ENCODE data around the gene EP400. TPM values are rescaled to one million over a fixed set of nuclear protein-coding genes. Genes with fewer than 3 reads are reported as not detected.
A peak's percentile ranks its signal among the peaks of the same experiment; 100 is the strongest.
"Not testable (repeated sequence)": the region's sequence is repeated elsewhere in the genome, so short reads cannot be mapped to it uniquely, and the experiment has no call there.

Gene EP400
- total RNA-seq, 1 donor from 2014 or later, result 55.2 TPM

DNA sequence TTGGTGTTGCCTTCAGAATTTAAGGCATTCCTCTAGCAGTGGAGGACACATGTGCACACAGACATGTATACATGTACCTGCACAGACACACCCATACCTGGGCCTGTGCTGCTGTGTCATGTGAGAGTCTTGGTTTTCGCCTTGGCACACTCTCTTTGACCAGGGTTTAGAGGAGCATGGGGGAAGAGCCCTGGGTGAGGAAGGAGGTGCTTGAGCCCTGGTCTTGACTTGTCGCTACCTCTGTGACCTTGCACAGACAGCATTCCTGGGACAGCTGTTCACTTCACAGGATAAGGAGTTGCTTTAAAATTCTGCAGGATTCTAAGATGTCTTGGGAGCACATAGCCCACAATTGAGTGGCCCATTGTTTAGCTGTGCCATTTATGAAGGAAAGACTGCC, 99.7 kb downstream of the EP400 start:
- peaks cover 46% of the 10 kb centered on the region for H3K36me3 Mint-ChIP-seq

DNA sequence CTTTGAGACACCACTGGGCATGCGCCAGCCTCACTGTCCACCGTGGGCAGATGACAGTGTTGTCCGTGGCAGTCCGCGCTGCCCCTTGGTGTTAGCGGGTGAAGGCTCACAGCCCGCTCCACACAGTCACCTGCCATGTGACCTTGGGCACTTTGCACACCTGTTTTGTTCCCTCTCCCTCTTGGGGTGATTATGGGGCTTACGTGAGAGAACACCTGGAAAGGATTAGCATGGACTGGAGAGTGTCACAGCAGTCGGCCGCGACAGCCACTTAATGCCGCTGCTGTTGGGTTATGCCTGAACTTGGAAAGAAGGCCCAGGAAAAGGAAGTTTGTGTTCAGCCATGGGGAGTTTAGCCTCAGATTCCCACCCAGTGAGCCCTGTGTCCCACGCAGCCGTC, 100.1 kb downstream of the EP400 start:
- H3K27ac Mint-ChIP-seq, result no peak overlapping the region
- H3K9me3 Mint-ChIP-seq, result no peaks in the 10 kb centered on the region
- H3K4me1 Mint-ChIP-seq (ENCODE audit: unreplicated experiment), result no peaks in the 10 kb centered on the region
- H3K4me3 Mint-ChIP-seq, result no peak overlapping the region
- no peak for DNase-seq (ENCODE audit: extremely low spot score, unreplicated experiment)
- peaks cover 46% of the 10 kb centered on the region for H3K36me3 Mint-ChIP-seq
- TF ChIP-seq, protein P1, sequence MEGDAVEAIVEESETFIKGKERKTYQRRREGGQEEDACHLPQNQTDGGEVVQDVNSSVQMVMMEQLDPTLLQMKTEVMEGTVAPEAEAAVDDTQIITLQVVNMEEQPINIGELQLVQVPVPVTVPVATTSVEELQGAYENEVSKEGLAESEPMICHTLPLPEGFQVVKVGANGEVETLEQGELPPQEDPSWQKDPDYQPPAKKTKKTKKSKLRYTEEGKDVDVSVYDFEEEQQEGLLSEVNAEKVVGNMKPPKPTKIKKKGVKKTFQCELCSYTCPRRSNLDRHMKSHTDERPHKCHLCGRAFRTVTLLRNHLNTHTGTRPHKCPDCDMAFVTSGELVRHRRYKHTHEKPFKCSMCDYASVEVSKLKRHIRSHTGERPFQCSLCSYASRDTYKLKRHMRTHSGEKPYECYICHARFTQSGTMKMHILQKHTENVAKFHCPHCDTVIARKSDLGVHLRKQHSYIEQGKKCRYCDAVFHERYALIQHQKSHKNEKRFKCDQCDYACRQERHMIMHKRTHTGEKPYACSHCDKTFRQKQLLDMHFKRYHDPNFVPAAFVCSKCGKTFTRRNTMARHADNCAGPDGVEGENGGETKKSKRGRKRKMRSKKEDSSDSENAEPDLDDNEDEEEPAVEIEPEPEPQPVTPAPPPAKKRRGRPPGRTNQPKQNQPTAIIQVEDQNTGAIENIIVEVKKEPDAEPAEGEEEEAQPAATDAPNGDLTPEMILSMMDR (conservative IDR thresholded peaks at IDR 0.05), result no peak
- no peaks in the 10 kb centered on the region for H3K27me3 Mint-ChIP-seq

More for the DNA sequence above, 99.7 kb downstream of the EP400 start:
- Mint-ChIP-seq H3K9me3 (no peaks in the 10 kb centered on the region), H3K4me1 (ENCODE audit: unreplicated experiment) (no peaks in the 10 kb centered on the region), H3K27ac (no peak overlapping the region), H3K4me3 (no peak overlapping the region), H3K27me3 (no peaks in the 10 kb centered on the region)
- no peak for DNase-seq (ENCODE audit: extremely low spot score, unreplicated experiment)
- TF ChIP-seq, protein P1 (conservative IDR thresholded peaks at IDR 0.05), result no peak

DNA sequence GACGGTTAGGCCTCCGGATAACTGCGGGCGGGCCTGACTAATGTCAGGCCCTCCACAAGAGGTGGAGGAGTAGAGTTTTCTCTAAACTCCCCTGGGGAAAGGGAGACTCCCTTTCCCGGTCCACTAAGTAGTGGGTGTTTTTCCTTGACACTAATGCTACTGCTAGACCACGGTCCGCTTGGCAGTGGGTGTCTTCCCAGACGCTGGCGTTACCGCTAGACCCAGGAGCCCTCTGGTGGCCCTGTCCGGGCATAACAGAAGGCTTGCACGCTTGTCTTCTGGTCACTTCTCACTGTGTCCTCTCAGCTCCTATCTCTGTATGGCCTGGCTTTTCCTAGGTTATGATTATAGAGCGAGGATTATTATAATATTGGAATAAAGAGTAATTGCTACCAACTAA, 102.0 kb downstream of the EP400 start:
- H3K27ac Mint-ChIP-seq; DNase-seq (ENCODE audit: extremely low spot score, unreplicated experiment); H3K27me3 Mint-ChIP-seq; H3K9me3 Mint-ChIP-seq; H3K4me3 Mint-ChIP-seq; H3K4me1 Mint-ChIP-seq (ENCODE audit: unreplicated experiment): not testable (repeated sequence)
- TF ChIP-seq, protein P1 (conservative IDR thresholded peaks at IDR 0.05), result peak; percentile 63
- H3K36me3 Mint-ChIP-seq, result peaks cover 37% of the 10 kb centered on the region

DNA sequence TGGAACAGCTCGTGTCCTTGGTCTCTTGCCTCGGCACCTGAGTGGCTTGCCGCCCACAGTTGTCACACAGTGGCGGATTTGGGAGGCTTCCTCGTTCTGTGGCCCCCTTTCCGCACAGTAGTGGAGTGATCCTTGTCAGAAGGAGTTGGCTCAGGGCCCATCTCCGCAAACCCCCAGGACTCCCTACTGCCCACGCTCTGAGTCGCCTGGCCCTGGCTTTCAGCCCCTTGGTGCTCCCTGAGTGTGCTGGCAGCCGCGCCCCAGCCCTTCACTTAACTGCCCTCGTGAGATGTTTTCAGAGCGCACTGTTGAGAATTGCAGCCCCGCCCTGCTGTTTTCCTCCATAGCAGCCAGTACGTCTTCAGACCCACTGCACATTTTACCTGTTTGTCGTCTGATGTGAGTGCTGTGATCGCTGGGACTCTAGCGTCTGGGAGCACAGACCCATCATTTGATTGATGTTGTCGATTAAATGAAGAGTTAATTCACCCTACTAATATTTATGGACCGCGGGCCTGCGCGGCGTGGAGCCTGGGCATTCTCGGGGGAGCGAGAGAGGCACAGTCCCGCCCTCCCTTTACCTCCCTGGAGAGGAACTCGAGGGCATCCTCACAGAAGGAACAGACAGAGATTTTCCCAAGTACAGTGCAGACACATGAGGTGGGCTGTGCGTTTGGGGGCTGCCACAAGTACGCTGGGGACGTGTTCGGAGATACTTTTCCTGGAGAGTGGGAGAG, 102.6 kb downstream of the EP400 start:
- Mint-ChIP-seq H3K27me3 (no peaks in the 10 kb centered on the region), H3K9me3 (no peaks in the 10 kb centered on the region), H3K4me3 (no peak overlapping the region), H3K36me3 (peaks cover 33% of the 10 kb centered on the region), H3K4me1 (ENCODE audit: unreplicated experiment) (no peaks in the 10 kb centered on the region), H3K27ac (no peak overlapping the region)
- DNase-seq (ENCODE audit: extremely low spot score, unreplicated experiment), result no peak
- TF ChIP-seq, protein P1 (conservative IDR thresholded peaks at IDR 0.05), result no peak

DNA sequence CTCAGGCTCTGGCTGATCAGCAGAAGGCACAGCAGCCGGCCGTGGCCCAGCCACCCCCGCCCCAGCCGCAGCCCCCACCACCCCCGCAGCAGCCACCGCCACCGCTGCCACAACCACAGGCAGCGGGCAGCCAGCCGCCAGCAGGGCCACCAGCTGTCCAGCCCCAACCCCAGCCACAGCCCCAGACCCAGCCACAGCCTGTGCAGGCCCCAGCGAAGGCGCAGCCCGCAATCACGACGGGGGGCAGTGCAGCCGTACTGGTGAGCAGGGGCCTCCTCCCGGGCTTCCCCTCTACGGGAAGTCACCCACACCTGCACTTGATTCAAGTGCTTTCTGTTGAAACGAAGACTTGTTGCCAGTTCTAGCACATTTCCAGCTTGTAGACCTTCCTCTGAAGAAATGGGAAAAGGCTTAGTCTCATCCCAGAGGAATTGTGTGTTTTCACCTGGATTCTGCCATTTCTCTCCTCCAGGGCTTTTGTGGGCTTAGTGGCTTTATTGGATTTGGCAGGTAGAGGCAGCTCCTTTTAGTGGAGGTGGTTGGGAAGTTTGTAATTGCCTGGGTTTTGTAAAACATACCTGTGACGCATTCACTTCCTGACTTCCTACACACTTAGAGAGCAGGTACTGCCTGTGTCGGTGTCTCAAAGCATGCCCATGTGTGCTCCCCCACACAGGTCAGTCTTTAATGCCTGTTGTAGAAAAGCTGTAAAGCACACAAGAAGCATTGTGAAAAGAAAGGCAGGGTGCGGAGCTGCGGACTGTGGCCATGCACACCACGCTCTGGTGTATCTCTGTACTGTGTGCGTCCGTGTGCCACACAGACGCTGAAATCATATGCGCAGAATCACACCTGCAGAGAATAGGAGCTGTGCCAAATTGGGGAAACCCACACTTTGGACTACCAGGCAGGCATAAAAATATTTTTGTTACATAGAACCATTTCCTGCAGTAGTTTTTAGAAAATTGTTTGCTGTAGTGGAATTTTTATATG, 103.9 kb downstream of the EP400 start:
- Mint-ChIP-seq H3K9me3 (no peaks in the 10 kb centered on the region), H3K27me3 (no peaks in the 10 kb centered on the region), H3K36me3 (peaks cover 37% of the 10 kb centered on the region), H3K4me3 (no peak overlapping the region), H3K4me1 (ENCODE audit: unreplicated experiment) (no peaks in the 10 kb centered on the region), H3K27ac (no peak overlapping the region)
- TF ChIP-seq, protein P1 (conservative IDR thresholded peaks at IDR 0.05), result no peak
- no peak for DNase-seq (ENCODE audit: extremely low spot score, unreplicated experiment)

All from type B pancreatic cell (in vitro differentiated cells).